Measurements from ENCODE around the gene PKM. TPM values are rescaled to one million over a fixed set of nuclear protein-coding genes. Genes with fewer than 3 reads are reported as not detected.

PKM gene
- total and polyA plus RNA-seq, 9 of the 15 experiments (the other 6 are each of a cell fraction or from before 2014, with no cell fraction given): 140 to 825 (median 383) TPM

GRCh38 chr15:72237029-72237852 is 6.3 kb upstream of the PKM start:
- TSS peak; percentile 93 for BruUV-seq (replicated peaks)
- Histone ChIP-seq H3K9me3 (replicated peaks; ENCODE audit: control insufficient read depth, insufficient read depth, low read depth, low read length) (no peaks in the 10 kb centered on the region), H4K20me1 (replicated peaks; ENCODE audit: control insufficient read depth, insufficient read depth, low read length) (no peaks in the 10 kb centered on the region), H3K79me2 (ENCODE audit: control insufficient read depth, insufficient read depth, low read length) (peaks cover 13% of the 10 kb centered on the region), H3K36me3 (ENCODE audit: control insufficient read depth, insufficient read depth, low read length) (peaks cover 26% of the 10 kb centered on the region; the same call in 2 of the 3 replicates), H3K9ac (ENCODE audit: insufficient read depth in 1 of 2, low read depth in 2 of 2, low read length in 2 of 2) (peak overlapping the region; percentile 83 to 91; a peak in 3 of 4 replicates), H3K4me2 (ENCODE audit: insufficient read depth, low read length) (peak overlapping the region; percentile 96), H3K27ac (ENCODE audit: extremely low read depth, low read depth, low read length) (peak overlapping the region; percentile 97), H2AFZ (ENCODE audit: low read depth, low read length) (peak overlapping the region; percentile 79), H3K4me1 (replicated peaks in 1 of 2; ENCODE audit: control insufficient read depth in 2 of 2, insufficient read depth in 2 of 2, low read length in 2 of 2) (peaks cover 27 to 37% of the 10 kb centered on the region in 2 experiments), H3K9me1 (ENCODE audit: control insufficient read depth, insufficient read depth, low read length) (no peaks in the 10 kb centered on the region), H3K27me3 (ENCODE audit: control insufficient read depth in 2 of 2, insufficient read depth in 2 of 2, low read length in 2 of 2) (no peaks in the 10 kb centered on the region), H3K4me3 (peak overlapping the region; percentile 54)
- FAIRE-seq (peak; percentile 100), ATAC-seq (peak; percentile 97), DNase-seq (ENCODE audit: extremely low read depth in 1 of 4, low spot score in 3 of 4) (peak; percentile 89 to 95 (median 91))
- intact Hi-C loops (cut with micrococcal nuclease): loop anchor here (2.0 to 10.0 kb wide), 2 partner anchors 36 to 238 kb away; partner anchors contain the start of genes ARIH1 and PARP6
- 0% methylated on average over 3 of the region's 3 CpGs for WGBS (ENCODE audit: insufficient coverage, low coverage, missing lambda C conversion rate)
- in situ Hi-C loops (cut with MboI): no loop called here
- CTCF ChIA-PET (ENCODE audit: low intra/inter-chr PET ratio): no interaction called here
- POLR2A ChIA-PET: interaction anchor here (2.0 kb wide), 1 partner anchor 10 kb away, joined by 13 read pairs; no protein-coding TSS in a partner anchor
- no peak for TF ChIP-seq MCM7 (IDR thresholded peaks at IDR 0.05)
- no peak for TF ChIP-seq ZBTB43 (CRISPR knock-in tag; IDR thresholded peaks at IDR 0.05)
- TF ChIP-seq POLR2H (tag; IDR thresholded peaks at IDR 0.05; ENCODE audit: low read depth): peak; percentile 67
- no peak for TF ChIP-seq SMARCA5 (IDR thresholded peaks at IDR 0.05)
- TF ChIP-seq CREM (IDR thresholded peaks at IDR 0.05; ENCODE audit: low read depth): peak; percentile 38; the same call in 1 of the 2 replicates
- TF ChIP-seq, protein P1, sequence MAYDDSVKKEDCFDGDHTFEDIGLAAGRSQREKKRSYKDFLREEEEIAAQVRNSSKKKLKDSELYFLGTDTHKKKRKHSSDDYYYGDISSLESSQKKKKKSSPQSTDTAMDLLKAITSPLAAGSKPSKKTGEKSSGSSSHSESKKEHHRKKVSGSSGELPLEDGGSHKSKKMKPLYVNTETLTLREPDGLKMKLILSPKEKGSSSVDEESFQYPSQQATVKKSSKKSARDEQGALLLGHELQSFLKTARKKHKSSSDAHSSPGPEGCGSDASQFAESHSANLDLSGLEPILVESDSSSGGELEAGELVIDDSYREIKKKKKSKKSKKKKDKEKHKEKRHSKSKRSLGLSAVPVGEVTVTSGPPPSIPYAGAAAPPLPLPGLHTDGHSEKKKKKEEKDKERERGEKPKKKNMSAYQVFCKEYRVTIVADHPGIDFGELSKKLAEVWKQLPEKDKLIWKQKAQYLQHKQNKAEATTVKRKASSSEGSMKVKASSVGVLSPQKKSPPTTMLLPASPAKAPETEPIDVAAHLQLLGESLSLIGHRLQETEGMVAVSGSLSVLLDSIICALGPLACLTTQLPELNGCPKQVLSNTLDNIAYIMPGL (CRISPR knock-in tag; IDR thresholded peaks at IDR 0.05): no peak
- no peak for TF ChIP-seq ZNF232 (CRISPR knock-in tag; IDR thresholded peaks at IDR 0.05)
- peak; percentile 94 for TF ChIP-seq MAFF (IDR thresholded peaks at IDR 0.05; ENCODE audit: low read length)
- TF ChIP-seq NFIC (IDR thresholded peaks at IDR 0.05): peak; percentile 18; the same call in 1 of the 2 replicates
- TF ChIP-seq HMBOX1 (IDR thresholded peaks at IDR 0.05): peak; percentile 28; the same call in 1 of the 2 replicates
- no peak for TF ChIP-seq POLR3G (IDR thresholded peaks at IDR 0.05; ENCODE audit: extremely low read depth, insufficient read length, insufficient replicate concordance)
- TF ChIP-seq RNF2 (IDR thresholded peaks at IDR 0.05): peak; percentile 88
- TF ChIP-seq FOS (IDR thresholded peaks at IDR 0.05; ENCODE audit: extremely low read depth, insufficient read length): peak; percentile 49
- 0 out of 2 replicates have a peak, but pooled peaks have one; percentile 12 for TF ChIP-seq MXI1 (IDR thresholded peaks at IDR 0.05; ENCODE audit: low read depth, low read length)
- TF ChIP-seq NFATC3 (IDR thresholded peaks at IDR 0.05): 0 out of 2 replicates have a peak, but pooled peaks have one; percentile 71
- peak; percentile 48 to 50; a peak in 2 of 4 replicates for TF ChIP-seq MAZ (CRISPR knock-in tag; conservative IDR thresholded peaks at IDR 0.05 in 1 of 2, IDR thresholded peaks at IDR 0.05 in 1 of 2)
- TF ChIP-seq FOXK1 (CRISPR knock-in tag; IDR thresholded peaks at IDR 0.05; ENCODE audit: borderline replicate concordance): no peak
- no peak for TF ChIP-seq SNRNP70 (optimal IDR thresholded peaks at IDR 0.05; ENCODE audit: low read depth, low read length)
- TF ChIP-seq FOXA3 (CRISPR knock-in tag; conservative IDR thresholded peaks at IDR 0.05 in 1 of 2, IDR thresholded peaks at IDR 0.05 in 1 of 2): no peak
